Peyer's patch (tissue), 4 donors: Measurements from ENCODE around the gene ZNF740.

Experiments
- POLR2A ChIP-seq, 2 donors: fragments of 450-650 bp; IDR thresholded peaks; one replicate each; pipeline ENCODE4 v1.5.1; 2017; ENCODE audit warnings: antibody characterized with exemption in 2 of 2, mild to moderate bottlenecking in 2 of 2, moderate library complexity in 2 of 2
- TF ChIP-seq, protein P1 (sequence below), 6 experiments: fragments of 450-650 bp in 4 of 6; fragments of 200-600 bp in 2 of 6; sonication (generic) in 1 of 6; IDR thresholded peaks; one replicate each; pipeline ENCODE4 v1.5.1; 2017 to 2019; ENCODE audit warnings: antibody characterized with exemption in 6 of 6, mild to moderate bottlenecking in 3 of 6, moderate library complexity in 1 of 6

DNA sequence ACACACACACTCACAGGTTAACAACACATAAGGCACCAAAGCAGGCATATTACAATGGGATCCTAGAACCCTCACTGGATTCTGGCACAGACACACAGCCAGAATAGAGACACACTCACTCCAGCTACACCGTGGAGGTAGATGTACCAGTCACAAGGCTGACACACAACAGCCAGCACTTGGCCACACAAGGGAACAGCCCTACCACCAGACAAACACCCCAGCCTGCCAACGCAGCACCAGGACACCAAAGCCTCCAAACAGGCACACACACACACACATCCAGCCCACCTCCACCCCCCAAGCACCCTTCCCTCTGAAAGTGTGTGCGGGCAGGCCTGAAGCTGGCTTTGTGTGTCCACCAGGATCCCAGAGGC is 37.4 kb downstream of the ZNF740 start:
- TF ChIP-seq, protein P1, sequence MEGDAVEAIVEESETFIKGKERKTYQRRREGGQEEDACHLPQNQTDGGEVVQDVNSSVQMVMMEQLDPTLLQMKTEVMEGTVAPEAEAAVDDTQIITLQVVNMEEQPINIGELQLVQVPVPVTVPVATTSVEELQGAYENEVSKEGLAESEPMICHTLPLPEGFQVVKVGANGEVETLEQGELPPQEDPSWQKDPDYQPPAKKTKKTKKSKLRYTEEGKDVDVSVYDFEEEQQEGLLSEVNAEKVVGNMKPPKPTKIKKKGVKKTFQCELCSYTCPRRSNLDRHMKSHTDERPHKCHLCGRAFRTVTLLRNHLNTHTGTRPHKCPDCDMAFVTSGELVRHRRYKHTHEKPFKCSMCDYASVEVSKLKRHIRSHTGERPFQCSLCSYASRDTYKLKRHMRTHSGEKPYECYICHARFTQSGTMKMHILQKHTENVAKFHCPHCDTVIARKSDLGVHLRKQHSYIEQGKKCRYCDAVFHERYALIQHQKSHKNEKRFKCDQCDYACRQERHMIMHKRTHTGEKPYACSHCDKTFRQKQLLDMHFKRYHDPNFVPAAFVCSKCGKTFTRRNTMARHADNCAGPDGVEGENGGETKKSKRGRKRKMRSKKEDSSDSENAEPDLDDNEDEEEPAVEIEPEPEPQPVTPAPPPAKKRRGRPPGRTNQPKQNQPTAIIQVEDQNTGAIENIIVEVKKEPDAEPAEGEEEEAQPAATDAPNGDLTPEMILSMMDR (IDR thresholded peaks at IDR 0.05), result no peak
- TF ChIP-seq POLR2A (IDR thresholded peaks at IDR 0.05), result no peak
